OCI-LY7 (cell line): ENCODE results near the gene BANF2. TPM values are rescaled to one million over a fixed set of nuclear protein-coding genes. Genes with fewer than 3 reads are reported as not detected.

Experiments used
- BruUV-seq: library from RNA; stranded (reverse); fragments of 400-500 nt; replicated peaks from 2 replicates; lab custom pipeline; 2021; lab: Mats Ljungman, UMichigan
- CTCF ChIA-PET: fragments of 300-600 bp; sonication (Branson Sonifier 250); formaldehyde crosslinking; loops from one replicate; lab custom pipeline; 2022; ENCODE audit warnings: antibody characterized with exemption; ENCODE audit not compliant: unreplicated experiment; lab: Charles Lee
- POLR2A ChIA-PET: fragments of 300-600 bp; sonication (Branson Sonifier 250); formaldehyde crosslinking; loops from one replicate; lab custom pipeline; 2022; ENCODE audit warnings: antibody characterized with exemption; lab: Charles Lee
- DNase-seq: peaks from one replicate; pipeline ENCODE4 v3.0.0-alpha.2; 2015; ENCODE audit warnings: low spot score
- H2AFZ ChIP-seq: fragments of 200-600 bp; sonication (generic), shearing (Covaris generic); 2 replicates; pipeline ENCODE4 v1.6.1; 2014; ENCODE audit warnings: mild to moderate bottlenecking, antibody characterized with exemption, low read length, moderate library complexity
- H3K27ac ChIP-seq: fragments of 200-600 bp; sonication (generic); 2 replicates; pipeline ENCODE4 v1.5.1; 2014; ENCODE audit warnings: mixed run types, low read depth, mild to moderate bottlenecking, moderate library complexity, low read length, inconsistent platforms; ENCODE audit not compliant: poor library complexity, severe bottlenecking
- H3K36me3 ChIP-seq: fragments of 200-600 bp; sonication (generic); 2 replicates; pipeline ENCODE4 v1.6.1; 2014; ENCODE audit warnings: mild to moderate bottlenecking, antibody characterized with exemption, low read length, moderate library complexity, mixed read lengths; ENCODE audit not compliant: insufficient read depth
- H3K4me1 ChIP-seq: fragments of 200-600 bp; sonication (generic); 2 replicates; pipeline ENCODE4 v1.5.1; 2014; ENCODE audit warnings: mild to moderate bottlenecking, low read length; ENCODE audit not compliant: insufficient read depth, poor library complexity, severe bottlenecking
- H3K4me2 ChIP-seq: fragments of 200-600 bp; sonication (generic); 2 replicates; pipeline ENCODE4 v1.6.1; 2014; ENCODE audit warnings: mild to moderate bottlenecking, low read length
- H3K4me3 ChIP-seq: fragments of 200-600 bp; sonication (generic); 2 replicates; pipeline ENCODE4 v1.5.1; 2014; ENCODE audit warnings: mild to moderate bottlenecking, low read depth, low read length; ENCODE audit not compliant: poor library complexity, severe bottlenecking
- H3K79me2 ChIP-seq: fragments of 200-600 bp; sonication (generic); 2 replicates; pipeline ENCODE4 v1.6.1; 2016; ENCODE audit warnings: low read depth, mild to moderate bottlenecking, low read length, moderate library complexity, mixed read lengths; ENCODE audit not compliant: insufficient read depth
- H3K9me2 ChIP-seq: fragments of 200-600 bp; sonication (generic); 2 replicates; pipeline ENCODE4 v1.6.1; 2016; ENCODE audit warnings: mild to moderate bottlenecking, low read length, mixed read lengths; ENCODE audit not compliant: insufficient read depth
- H3K9me3 ChIP-seq: fragments of 200-600 bp; sonication (generic); 2 replicates; pipeline ENCODE4 v1.6.1; 2014; ENCODE audit warnings: mild to moderate bottlenecking, mixed run types, low read length, mixed read lengths
- H4K20me1 ChIP-seq: fragments of 200-600 bp; sonication (generic); 2 replicates; pipeline ENCODE4 v1.6.1; 2014; ENCODE audit warnings: mild to moderate bottlenecking, antibody characterized with exemption, low read length, moderate library complexity, mixed read lengths; ENCODE audit not compliant: insufficient read depth
- EZH2phosphoT487 ChIP-seq: fragments of 200-600 bp; sonication (generic); IDR thresholded peaks from 2 replicates; pipeline ENCODE4 v1.6.1; 2018; ENCODE audit warnings: low read depth, borderline replicate concordance, mild to moderate bottlenecking, mixed run types, antibody characterized with exemption, low read length, moderate library complexity, mixed read lengths
- intact Hi-C: fragments of 100-400 bp; cut with micrococcal nuclease; formaldehyde crosslinking; loops from one replicate; pipeline ENCODE4 v1.10.0; 2022; ENCODE audit not compliant: unreplicated experiment
- total RNA-seq, 2 experiments: library from RNA; depleted of rRNA in 1 of 2; stranded (reverse); fragments of >200 nt in 1 of 2; shearing (Covaris generic) in 1 of 2; gene quantifications; 2 replicates each; pipeline ENCODE4 v1.2.3, GENCODE V29; 2014 to 2022
- TF ChIP-seq, protein P1 (sequence below): fragments of 200-600 bp; sonication (generic); conservative IDR thresholded peaks from 2 replicates; pipeline ENCODE4 v1.5.1; 2014; ENCODE audit warnings: mild to moderate bottlenecking, antibody characterized with exemption, low read length, moderate library complexity, mixed read lengths

The BANF2 gene
- total RNA-seq, 2 experiments from 2014 or later, result not detected

DNA sequence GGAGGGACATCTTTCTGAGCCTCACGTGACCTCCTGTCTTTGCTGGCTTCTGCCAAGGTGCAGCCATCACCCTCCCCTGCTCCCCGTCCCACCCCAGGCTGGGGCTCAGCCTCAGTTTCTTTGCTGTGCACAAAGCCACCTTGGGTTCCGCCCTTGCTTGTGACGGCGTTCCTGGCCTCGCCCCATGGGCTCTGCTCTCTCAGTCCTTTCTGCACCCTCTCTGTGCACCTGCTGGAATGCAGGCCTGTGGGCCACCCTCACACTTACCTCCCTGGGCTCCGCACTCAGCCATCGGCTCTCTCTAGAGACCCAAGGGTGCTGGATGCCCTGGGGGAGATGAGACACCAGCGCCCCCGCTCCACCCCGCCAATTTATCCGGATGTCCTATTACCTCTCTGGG is 28.3 kb downstream of the BANF2 start:
- no peak overlapping the region for H2AFZ ChIP-seq
- no peak overlapping the region for H3K4me2 ChIP-seq
- H3K9me2 ChIP-seq, result no peaks in the 10 kb centered on the region
- POLR2A ChIA-PET, result no interaction called here
- no peak overlapping the region for H3K4me3 ChIP-seq
- no peaks in the 10 kb centered on the region for H3K4me1 ChIP-seq
- H3K36me3 ChIP-seq, result no peaks in the 10 kb centered on the region
- BruUV-seq, result no TSS peak
- no peak for DNase-seq
- H3K79me2 ChIP-seq, result no peaks in the 10 kb centered on the region
- CTCF ChIA-PET, result no interaction called here
- H3K9me3 ChIP-seq, result no peaks in the 10 kb centered on the region
- TF ChIP-seq, protein P1, sequence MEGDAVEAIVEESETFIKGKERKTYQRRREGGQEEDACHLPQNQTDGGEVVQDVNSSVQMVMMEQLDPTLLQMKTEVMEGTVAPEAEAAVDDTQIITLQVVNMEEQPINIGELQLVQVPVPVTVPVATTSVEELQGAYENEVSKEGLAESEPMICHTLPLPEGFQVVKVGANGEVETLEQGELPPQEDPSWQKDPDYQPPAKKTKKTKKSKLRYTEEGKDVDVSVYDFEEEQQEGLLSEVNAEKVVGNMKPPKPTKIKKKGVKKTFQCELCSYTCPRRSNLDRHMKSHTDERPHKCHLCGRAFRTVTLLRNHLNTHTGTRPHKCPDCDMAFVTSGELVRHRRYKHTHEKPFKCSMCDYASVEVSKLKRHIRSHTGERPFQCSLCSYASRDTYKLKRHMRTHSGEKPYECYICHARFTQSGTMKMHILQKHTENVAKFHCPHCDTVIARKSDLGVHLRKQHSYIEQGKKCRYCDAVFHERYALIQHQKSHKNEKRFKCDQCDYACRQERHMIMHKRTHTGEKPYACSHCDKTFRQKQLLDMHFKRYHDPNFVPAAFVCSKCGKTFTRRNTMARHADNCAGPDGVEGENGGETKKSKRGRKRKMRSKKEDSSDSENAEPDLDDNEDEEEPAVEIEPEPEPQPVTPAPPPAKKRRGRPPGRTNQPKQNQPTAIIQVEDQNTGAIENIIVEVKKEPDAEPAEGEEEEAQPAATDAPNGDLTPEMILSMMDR, result no peak
- TF ChIP-seq EZH2phosphoT487, result no peak
- no peak overlapping the region for H3K27ac ChIP-seq
- intact Hi-C loops, result no loop called here
- no peaks in the 10 kb centered on the region for H4K20me1 ChIP-seq

DNA sequence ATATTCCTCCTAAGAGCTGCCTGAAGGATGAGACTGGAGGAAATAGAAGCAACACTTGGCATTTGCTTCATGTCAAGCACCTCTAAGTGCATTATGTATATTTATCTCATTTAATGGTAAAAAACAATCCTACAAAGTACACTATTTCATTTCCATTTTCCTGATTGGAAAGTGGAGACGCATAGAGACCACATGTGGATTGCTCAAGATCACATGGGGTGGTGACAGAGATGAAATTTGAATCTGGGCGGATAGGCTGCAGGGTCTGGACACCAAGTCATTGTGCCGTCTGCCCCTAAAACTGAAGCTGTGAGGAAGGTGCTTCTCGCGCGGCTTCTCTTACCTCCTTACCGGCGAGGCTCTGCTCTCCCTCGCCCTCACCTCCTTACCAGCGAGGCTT is 30.3 kb downstream of the BANF2 start:
- TF ChIP-seq EZH2phosphoT487, result no peak
- TF ChIP-seq, protein P1, result no peak
- ChIA-PET POLR2A (no interaction called here), CTCF (no interaction called here)
- Histone ChIP-seq H3K9me2 (no peaks in the 10 kb centered on the region), H3K4me1 (no peaks in the 10 kb centered on the region), H3K4me3 (no peak overlapping the region), H3K4me2 (no peak overlapping the region), H3K9me3 (no peaks in the 10 kb centered on the region), H3K79me2 (no peaks in the 10 kb centered on the region), H3K36me3 (no peaks in the 10 kb centered on the region), H2AFZ (no peak overlapping the region), H3K27ac (no peak overlapping the region), H4K20me1 (no peaks in the 10 kb centered on the region)
- intact Hi-C loops, result no loop called here
- DNase-seq, result no peak
- BruUV-seq, result no TSS peak

DNA sequence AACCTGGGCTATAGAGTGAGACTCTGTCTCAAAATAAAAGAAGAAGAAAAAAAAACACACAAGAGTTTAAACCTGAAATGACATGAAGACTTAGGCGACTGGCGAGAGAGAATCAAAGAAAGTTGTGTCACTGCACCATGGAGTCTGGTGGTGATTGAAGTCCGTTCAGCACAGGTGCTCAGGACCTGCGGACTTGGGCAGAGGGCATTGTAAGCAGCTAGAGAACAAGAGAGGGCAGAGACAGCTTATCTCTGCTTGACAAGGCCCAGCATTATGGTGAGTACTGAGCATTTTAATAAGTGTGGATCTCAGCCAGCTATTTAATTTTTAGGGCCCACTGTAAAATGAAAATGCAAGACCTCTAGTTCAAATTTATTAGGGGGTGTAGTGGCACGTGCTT is 31.5 kb downstream of the BANF2 start:
- ChIA-PET POLR2A (interaction anchor here (1.3 kb wide), 1 partner anchor 18 kb away, joined by 3 read pairs; no protein-coding TSS in a partner anchor), CTCF (no interaction called here)
- Histone ChIP-seq H3K79me2 (no peaks in the 10 kb centered on the region), H3K27ac (no peak overlapping the region), H3K36me3 (no peaks in the 10 kb centered on the region), H3K9me2 (no peaks in the 10 kb centered on the region), H3K4me2 (no peak overlapping the region), H4K20me1 (no peaks in the 10 kb centered on the region), H3K4me3 (no peak overlapping the region), H3K9me3 (no peaks in the 10 kb centered on the region), H3K4me1 (no peaks in the 10 kb centered on the region), H2AFZ (no peak overlapping the region)
- intact Hi-C loops, result no loop called here
- no peak for DNase-seq
- no TSS peak for BruUV-seq
- TF ChIP-seq EZH2phosphoT487, result no peak
- TF ChIP-seq, protein P1, result no peak
